ENCODE results near the gene PRKAG2. TPM values are rescaled to one million over a fixed set of nuclear protein-coding genes. Genes with fewer than 3 reads are reported as not detected.
"Not testable (repeated sequence)": the region's sequence is repeated elsewhere in the genome, so short reads cannot be mapped to it uniquely, and the experiment has no call there.

Gene PRKAG2
- total RNA-seq, 2 donors from 2014 or later = 22.1 to 35.7 TPM

DNA sequence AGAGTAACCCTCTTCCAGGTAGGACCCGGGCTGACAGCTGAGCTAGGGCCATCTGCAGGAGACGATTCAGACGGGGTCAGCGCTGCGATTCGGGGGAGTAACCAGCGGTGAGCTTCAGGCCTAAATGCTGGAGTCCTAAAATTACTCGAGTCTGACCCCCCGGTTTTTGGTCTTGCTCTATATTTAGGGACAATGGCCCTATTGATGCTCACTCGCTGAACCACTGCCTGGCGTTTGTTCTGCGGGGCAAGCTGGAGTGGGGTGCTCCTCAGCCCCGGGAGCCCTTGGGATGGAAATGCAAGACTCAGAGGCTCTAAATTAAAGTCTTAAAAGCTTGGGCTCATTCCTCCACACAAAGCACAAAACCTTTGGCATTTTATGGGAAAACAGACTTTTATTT, 120.0 kb downstream of the PRKAG2 start:
- no peaks in the 10 kb centered on the region for H3K36me3 Mint-ChIP-seq
- ATAC-seq (no peak), DNase-seq (ENCODE audit: low spot score in 2 of 2) (no peak)
- H3K27ac Mint-ChIP-seq = peak overlapping the region; percentile 90 to 95
- no peaks in the 10 kb centered on the region for H3K9me3 Mint-ChIP-seq

DNA sequence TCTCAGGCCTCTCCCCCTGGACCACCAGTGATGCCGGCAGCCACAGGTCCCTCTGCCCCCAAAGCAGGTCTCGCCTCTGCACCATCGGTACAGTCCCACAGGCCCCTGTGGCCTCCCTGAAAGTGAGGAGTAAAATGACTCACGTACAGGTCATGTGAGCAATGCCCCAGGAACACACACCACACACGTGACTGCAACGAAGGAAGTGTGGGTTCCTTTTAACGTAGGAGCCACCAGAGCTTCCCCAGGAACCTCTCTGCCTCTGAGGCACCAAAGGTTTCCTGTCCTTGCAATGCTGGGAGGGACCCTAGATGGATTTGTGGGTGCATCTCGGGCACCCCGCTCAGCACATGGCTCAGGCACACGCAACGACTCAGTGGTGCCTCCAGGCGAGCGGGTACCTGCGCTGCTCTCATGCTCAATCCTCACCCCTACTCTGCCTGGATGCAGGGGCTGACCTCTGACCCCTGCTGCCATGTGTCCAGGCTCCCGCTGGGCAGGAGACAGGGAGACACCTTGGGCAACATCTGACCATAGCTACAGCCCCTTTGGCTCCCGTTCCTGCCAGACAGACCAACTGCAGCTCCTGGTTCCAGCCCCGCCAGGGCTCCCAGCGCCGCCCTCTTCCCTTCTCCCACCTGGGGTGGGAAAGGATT, 120.7 kb downstream of the PRKAG2 start:
- no peaks in the 10 kb centered on the region for H3K36me3 Mint-ChIP-seq
- peak; percentile 49 to 83 for DNase-seq (ENCODE audit: low spot score in 2 of 2)
- no peaks in the 10 kb centered on the region for H3K9me3 Mint-ChIP-seq
- H3K27ac Mint-ChIP-seq = peak overlapping the region; percentile 90 to 95
- ATAC-seq = peak; percentile 95 to 99

DNA sequence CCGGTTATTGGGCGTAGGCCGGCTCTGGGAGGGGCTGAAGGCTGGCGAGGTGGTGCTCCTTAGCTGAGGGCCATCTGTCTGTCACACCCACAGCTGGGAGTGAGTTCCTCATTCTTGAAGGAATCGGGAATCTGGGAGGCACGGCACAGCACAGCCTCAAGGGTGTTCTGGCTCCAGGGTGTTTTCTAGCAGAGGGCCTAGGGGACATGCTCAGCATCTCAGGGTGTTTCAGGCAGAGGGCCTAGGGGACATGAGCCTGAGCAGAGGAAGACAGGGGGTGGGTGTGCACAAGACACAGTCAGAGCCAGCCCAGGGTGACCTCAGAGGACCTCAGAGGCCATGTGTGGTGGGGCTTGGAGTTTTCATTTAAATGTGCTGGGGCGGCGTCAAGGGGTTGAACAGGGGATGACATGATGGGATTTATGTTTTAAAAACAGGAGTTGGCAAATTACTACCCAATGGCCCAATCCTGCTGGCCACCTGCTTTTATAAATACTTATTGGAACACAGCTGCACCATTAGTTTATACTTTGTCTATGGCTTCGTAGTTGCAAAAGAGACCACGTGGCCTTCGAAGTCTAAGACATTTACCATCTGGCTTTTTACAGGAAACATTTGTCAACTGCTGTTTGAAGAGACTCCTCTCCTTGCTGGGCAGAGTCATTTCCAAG, 121.6 kb downstream of the PRKAG2 start:
- DNase-seq (ENCODE audit: low spot score in 2 of 2) = no peak
- ATAC-seq = no peak
- Mint-ChIP-seq H3K9me3 (no peaks in the 10 kb centered on the region), H3K27ac (peak overlapping the region; percentile 73 to 95), H3K36me3 (no peaks in the 10 kb centered on the region)

DNA sequence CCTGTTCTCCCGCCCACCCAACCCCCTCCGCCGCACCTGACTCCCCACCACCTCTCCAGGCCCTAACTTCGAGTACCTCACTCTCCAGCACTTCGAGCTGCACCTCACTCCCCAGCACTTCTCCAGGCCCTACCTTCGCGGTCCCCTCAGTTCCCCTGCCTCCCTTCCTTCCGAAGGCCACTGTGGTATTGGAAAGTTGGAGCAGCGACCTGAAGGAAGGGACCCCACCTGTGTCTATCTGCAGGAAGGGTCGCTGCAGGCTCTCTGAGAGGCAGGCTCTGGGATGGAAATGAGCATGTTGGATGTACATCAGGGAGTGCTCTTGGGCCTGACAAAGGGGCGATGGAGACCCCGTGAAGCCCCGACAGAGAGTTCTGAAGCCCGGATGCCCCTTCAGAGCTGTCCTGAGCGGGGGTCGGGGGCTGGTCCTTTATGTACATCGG, 122.2 kb downstream of the PRKAG2 start:
- ATAC-seq (no peak), DNase-seq (ENCODE audit: low spot score in 2 of 2) (no peak)
- no peak overlapping the region for H3K27ac Mint-ChIP-seq
- no peaks in the 10 kb centered on the region for H3K9me3 Mint-ChIP-seq
- no peaks in the 10 kb centered on the region for H3K36me3 Mint-ChIP-seq

DNA sequence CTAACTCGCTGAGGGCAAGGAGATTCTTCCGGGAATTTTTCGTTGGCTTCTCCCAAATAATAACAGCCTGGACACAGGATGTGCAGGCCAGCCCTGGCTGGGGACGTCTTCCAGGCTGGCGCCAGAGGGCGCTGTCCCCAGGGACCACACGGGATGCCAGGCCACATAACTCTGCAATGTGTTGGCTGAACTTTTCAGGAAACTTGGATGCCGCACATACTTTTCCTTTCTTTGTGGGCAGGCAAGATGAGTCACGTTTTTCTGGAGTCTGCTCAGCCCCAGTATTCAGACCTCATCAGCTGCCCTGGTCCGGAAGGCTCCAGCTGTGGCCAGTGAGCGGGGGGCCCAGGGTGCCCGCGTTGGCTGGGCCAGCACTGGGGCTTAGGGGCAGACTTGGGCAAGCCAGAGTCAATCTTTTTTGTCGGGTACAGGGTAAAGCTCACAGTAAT, 122.7 kb downstream of the PRKAG2 start:
- no peaks in the 10 kb centered on the region for H3K9me3 Mint-ChIP-seq
- ATAC-seq = no peak
- H3K27ac Mint-ChIP-seq = no peak overlapping the region
- no peak for DNase-seq (ENCODE audit: low spot score in 2 of 2)
- no peaks in the 10 kb centered on the region for H3K36me3 Mint-ChIP-seq

DNA sequence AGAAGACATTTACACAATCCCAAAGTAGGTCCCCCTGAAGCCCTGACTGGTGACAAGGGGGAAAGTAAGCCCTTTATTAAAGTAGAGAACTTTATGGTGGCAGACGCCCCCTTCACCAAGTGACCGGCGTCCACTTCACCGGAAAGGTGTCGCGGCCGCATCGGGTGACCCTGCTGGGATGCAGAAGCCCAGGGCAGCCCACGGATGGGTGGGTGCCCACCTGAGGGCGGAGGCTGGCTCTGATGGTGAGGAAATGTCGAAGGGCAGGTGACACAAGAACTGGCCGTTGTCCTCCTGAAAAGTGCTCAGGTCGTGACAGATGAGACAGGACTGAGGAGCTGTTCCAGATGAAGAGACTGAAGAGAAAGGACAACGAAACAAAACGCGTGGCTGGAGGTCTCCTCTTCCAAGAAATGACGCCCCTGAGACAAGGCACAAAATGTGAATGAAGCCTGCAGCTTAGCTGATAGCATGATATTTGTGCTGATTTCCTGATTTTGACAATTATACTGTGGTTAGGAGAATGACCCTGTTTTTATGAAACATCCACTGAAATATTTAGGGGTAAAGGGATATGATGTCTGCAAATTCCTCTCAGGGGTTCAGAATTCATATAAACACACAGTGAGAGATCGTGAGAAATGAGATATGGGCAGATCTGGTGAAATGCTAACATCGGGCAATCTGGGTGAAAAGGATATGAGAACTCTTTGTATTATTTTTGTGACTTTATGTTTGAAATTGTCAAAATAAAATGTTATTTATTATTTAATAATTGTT, 123.9 kb downstream of the PRKAG2 start:
- ATAC-seq (no peak), DNase-seq (ENCODE audit: low spot score in 2 of 2) (no peak)
- H3K9me3 Mint-ChIP-seq = no peaks in the 10 kb centered on the region
- no peak overlapping the region for H3K27ac Mint-ChIP-seq
- no peaks in the 10 kb centered on the region for H3K36me3 Mint-ChIP-seq

DNA sequence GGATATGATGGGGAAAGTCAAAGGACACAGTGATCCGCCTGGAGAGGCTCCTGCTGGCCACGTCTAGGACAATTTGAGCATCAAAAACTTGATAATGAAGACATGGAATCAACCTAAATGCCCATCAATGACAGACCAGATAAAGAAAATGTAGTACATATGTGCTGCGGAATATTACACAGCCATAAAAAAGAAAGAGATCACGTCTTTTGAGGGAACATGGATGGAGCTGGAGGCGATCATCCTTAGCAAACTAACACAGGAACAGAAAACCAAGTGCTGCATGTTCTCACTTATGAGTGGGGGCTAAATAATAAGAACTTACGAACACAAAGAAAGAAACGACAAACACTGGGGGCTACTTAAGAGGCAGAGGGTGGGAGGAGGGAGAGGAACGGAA, 124.9 kb downstream of the PRKAG2 start:
- H3K36me3 Mint-ChIP-seq = no peaks in the 10 kb centered on the region
- ATAC-seq (no peak), DNase-seq (ENCODE audit: low spot score in 2 of 2) (no peak)
- H3K27ac Mint-ChIP-seq = peak overlapping the region in 1 of 2 donors; percentile 6
- no peaks in the 10 kb centered on the region for H3K9me3 Mint-ChIP-seq

DNA sequence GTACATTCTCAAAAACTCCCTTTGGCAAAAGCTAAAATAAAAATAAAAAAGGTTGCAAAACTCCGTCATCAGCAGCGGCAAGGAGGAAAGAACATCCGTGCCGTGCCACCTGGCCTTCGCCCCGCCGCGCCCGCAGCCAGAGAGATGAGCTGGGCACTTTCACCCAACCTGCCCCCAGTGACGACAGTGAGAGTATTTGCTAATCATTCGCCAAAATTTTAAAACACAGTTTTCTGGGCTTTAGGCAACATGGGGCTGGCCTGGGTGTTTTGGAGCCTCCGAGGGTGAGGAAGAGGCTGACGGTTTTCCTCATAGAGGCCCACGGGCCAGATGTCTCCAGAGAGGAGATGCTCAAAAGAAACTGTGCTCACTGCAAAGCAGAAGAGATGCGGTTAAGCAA, 128.2 kb downstream of the PRKAG2 start:
- H3K27ac Mint-ChIP-seq = no peak overlapping the region
- ATAC-seq (no peak), DNase-seq (ENCODE audit: low spot score in 2 of 2) (no peak)
- H3K36me3 Mint-ChIP-seq = no peaks in the 10 kb centered on the region
- no peaks in the 10 kb centered on the region for H3K9me3 Mint-ChIP-seq

DNA sequence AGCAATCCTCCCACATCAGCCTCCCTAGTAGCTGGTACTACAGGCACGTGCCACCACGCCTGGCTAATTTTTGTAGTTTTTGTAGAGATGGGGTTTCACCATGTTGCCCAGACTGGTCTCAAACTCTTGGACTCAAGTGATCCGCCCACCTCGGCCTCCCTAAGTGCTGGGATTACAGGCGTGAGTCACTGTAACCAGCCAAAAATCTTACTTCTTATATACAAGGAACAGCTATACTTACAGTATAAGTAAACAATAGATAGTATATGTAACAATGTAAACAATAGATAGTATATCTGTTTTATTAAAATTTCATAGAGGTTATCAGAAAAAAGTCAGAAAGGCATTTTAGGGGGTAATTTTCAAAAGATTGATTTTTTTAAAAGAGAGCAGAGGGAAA, 128.9 kb downstream of the PRKAG2 start:
- not testable (repeated sequence) for H3K27ac Mint-ChIP-seq, H3K9me3 Mint-ChIP-seq

DNA sequence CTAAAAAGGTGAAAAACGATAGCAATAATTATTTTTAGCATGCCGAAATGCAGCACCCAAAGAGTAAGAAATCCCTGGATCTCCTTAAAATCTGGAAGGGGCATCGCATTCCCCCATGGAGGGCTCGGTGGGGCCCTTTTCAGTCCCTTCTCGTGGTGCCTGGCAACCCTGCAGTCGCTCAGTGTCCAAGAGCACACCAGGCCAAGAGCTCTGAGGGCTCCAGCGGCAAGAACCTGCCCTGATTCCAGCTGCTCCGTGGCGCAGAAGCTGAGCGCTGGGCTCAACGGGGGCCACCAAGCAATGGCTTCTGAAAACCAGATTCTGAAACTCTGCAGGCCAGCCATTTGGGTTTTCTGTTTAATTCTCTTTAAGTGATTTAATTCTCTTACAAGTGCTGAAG, 131.2 kb downstream of the PRKAG2 start:
- ATAC-seq (no peak), DNase-seq (ENCODE audit: low spot score in 2 of 2) (no peak)
- no peaks in the 10 kb centered on the region for H3K9me3 Mint-ChIP-seq
- H3K36me3 Mint-ChIP-seq = no peaks in the 10 kb centered on the region
- H3K27ac Mint-ChIP-seq = no peak overlapping the region

More for the DNA sequence above, 128.9 kb downstream of the PRKAG2 start:
- H3K36me3 Mint-ChIP-seq; DNase-seq (ENCODE audit: low spot score in 2 of 2); ATAC-seq: not testable (repeated sequence)

DNA sequence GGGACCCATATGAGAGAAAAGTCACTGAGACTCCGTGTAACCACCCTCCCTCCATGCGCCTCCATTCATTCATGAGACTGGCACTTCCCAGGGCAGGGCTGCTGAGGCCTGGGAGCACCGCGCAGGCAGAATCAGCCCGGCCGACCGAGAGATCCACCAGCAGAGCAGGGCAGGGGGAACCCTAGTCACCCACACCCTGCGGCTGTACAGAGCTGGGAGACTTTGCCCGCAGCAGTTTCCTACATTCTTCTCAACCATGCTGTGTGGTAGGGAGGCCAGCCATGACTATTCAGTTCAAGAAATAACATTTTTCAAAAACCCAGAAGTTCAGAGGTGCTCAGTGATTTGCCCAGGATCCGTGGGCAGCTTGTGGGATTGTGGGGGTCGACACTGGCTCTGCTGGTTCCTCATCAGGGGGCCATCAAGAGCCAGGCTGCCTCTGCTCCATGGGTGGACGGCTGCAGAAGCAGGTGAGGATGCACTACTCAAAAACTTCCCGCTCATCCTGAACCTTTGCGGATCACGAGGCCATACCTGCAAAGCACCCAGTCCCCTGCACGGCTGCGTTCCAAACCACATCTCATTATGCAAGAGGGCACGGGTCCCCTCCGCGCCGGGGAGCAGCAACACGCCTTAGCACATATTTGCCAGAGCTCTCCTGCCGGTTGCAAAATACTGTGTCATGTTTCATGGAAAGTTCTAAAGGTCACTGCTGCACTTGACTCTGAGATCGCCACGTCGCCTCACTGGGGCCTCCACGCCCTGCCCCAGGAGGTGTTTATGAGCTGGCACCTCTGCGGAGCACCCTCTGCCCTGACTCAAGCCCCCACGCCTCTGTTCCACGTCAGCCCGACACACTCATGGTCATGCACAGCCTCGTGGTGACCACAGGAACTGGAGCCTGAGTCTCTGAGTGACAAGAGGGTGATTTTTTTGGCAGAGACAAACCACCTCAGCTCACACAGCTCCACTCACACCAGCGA, 132.0 kb downstream of the PRKAG2 start:
- ATAC-seq (peak; percentile 15 to 69), DNase-seq (ENCODE audit: low spot score in 2 of 2) (no peak)
- H3K9me3 Mint-ChIP-seq = no peaks in the 10 kb centered on the region
- H3K36me3 Mint-ChIP-seq = peaks cover 0 to 7% of the 10 kb centered on the region in 2 donors
- H3K27ac Mint-ChIP-seq = no peak overlapping the region

DNA sequence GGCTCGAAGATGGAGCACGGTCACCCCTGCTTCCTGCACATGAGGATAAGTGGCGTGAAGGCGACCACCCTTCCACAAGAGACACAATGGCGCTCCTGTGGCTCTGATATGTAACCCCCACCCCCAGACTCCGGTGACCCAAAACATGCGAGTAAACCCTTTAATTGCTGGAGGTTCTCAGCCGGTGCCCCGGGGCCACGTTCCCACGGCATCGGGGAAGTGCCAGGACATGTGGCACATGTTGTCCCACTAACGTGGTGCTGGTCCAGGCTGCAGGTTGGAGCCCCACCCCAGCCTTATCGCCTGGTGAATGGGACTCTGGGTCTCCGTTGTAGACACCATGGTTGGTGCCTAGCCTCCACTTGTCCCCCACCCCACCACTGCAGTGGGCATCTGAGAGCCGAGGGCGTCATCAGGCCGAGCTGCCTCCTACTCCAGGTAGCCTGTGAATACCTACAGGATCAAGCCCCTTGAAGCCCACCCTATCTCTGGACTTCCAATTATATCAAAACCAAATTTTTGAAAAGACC, 132.8 kb downstream of the PRKAG2 start:
- H3K27ac Mint-ChIP-seq = no peak overlapping the region
- no peaks in the 10 kb centered on the region for H3K9me3 Mint-ChIP-seq
- ATAC-seq (no peak), DNase-seq (ENCODE audit: low spot score in 2 of 2) (no peak)
- peaks cover 0 to 12% of the 10 kb centered on the region in 2 donors for H3K36me3 Mint-ChIP-seq

DNA sequence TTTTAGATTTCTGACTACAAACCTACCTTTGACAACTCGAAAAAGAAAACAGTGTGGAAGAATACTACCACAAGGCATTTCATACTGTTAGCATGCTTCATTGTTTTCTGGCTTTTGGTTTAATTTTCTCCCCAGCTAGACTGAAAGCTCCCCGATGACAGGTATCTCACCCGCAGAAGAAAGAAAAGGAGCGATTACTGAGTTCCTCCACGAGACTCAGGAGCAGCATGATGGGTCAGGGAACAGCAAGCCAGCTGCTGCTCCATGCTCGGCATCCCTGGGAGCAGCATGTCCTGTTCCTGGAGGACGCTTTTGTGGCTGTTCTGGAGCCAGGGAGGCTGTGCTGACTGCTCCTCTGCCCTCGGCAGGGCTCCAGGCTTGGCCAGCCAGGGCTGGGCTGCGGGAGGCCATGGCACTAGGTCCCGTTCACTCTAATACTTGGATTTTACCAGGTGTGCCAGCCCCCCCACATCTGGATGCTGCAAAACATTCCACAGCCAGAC, 133.4 kb downstream of the PRKAG2 start:
- no peaks in the 10 kb centered on the region for H3K9me3 Mint-ChIP-seq
- peaks cover 0 to 12% of the 10 kb centered on the region in 2 donors for H3K36me3 Mint-ChIP-seq
- DNase-seq (ENCODE audit: low spot score in 2 of 2) (no peak), ATAC-seq (no peak)
- no peak overlapping the region for H3K27ac Mint-ChIP-seq

DNA sequence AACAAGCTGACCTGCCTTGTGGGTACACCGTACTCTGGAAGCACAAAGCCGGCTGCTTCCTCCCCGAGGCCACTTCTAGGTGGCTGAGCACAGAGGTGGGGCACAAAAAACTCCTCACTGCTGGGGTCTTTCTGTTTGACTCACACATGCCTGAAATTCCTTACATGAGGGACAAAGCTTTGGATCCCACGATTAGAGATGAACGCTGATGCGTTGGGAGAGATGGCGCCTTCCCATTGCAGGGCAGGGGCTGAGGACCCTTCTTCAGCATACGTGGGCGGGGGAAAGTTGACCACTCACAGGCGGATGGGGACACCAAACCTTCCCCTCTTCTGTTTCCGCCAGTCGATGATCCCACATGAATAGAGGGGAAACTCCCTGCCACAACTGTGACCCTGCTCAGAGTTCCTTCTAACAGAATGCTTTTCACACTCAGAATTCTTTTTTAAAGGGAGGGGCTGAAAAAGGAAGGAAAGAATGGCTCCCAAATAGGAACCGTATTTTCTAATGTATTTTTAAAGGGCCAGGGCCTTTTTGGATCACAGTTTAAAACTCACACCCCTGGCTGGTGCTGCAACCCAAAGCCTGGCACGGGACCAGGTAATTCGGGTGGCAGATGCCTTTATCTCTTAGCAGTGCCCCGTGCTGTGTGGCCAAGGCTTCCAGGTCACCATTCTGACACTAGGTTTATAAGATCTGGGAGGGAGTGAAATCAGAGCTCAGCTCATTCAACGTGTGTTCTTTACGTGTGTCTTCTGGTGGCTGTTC, 134.0 kb downstream of the PRKAG2 start:
- Mint-ChIP-seq H3K9me3 (no peaks in the 10 kb centered on the region), H3K27ac (no peak overlapping the region), H3K36me3 (peaks cover 0 to 12% of the 10 kb centered on the region in 2 donors)
- ATAC-seq = peak in 1 of 2 donors; percentile 63
- DNase-seq (ENCODE audit: low spot score in 2 of 2) = no peak

DNA sequence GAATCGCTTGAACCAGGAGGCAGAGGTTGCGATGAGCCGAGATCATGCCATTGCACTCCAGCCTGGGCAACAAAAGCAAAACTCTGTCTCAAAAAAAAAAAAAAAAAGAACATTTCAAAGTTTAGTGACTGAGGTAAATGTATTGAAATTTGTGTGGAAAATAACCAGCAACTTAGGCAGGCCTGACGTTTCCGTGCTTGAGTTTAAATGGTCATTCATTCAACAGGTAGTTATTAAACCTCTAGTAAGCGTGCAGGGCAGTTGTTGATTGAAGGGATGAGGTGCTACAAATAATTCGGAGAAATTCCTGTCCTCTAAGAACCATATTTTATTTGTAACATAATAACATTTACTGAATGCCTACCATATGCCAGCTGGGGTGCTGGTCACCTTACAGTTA, 135.3 kb downstream of the PRKAG2 start:
- ATAC-seq (no peak), DNase-seq (ENCODE audit: low spot score in 2 of 2) (no peak)
- Mint-ChIP-seq H3K9me3 (no peaks in the 10 kb centered on the region), H3K27ac (no peak overlapping the region), H3K36me3 (peaks cover 0 to 12% of the 10 kb centered on the region in 2 donors)

All from activated naive CD4-positive, alpha-beta T cell treated with anti-CD3 and anti-CD28 coated beads, Interleukin-2, amount 50 U/mL, for 72 hours (primary cell).